Colonic mucosa (tissue), 4 donors: Measurements from ENCODE around the gene ITPR3. TPM values are rescaled to one million over a fixed set of nuclear protein-coding genes. Genes with fewer than 3 reads are reported as not detected.

Experiments used
- DNase-seq: peaks from one replicate; pipeline ENCODE4 v3.0.0-alpha.2; 2020
- H3K27ac ChIP-seq: fragments of 200-600 bp; one replicate; pipeline ENCODE4 v1.8.0; 2021
- H3K27me3 ChIP-seq: fragments of 200-600 bp; one replicate; pipeline ENCODE4 v1.8.0; 2021
- H3K36me3 ChIP-seq: fragments of 200-600 bp; one replicate; pipeline ENCODE4 v1.8.0; 2021
- H3K4me1 ChIP-seq: fragments of 200-600 bp; one replicate; pipeline ENCODE4 v1.8.0; 2021; ENCODE audit warnings: mild to moderate bottlenecking
- H3K4me3 ChIP-seq: fragments of 200-600 bp; one replicate; pipeline ENCODE4 v1.8.0; 2021
- H3K9ac ChIP-seq, 2 donors: one replicate each; pipeline ENCODE4 v1.7.0; 2013; ENCODE audit warnings: control low read depth in 2 of 2, low read depth in 2 of 2, low read length in 2 of 2
- H3K9me3 ChIP-seq: fragments of 200-600 bp; one replicate; pipeline ENCODE4 v1.8.0; 2021
- CTCF ChIP-seq: fragments of 200-600 bp; IDR thresholded peaks from one replicate; pipeline ENCODE4 v1.8.0; 2022; ENCODE audit warnings: antibody characterized with exemption, mild to moderate bottlenecking
- intact Hi-C: fragments of 100-400 bp; cut with DNase I; formaldehyde crosslinking; loops from one replicate; pipeline ENCODE4 v1.14.1; 2022
- total RNA-seq, 2 donors: library from RNA; stranded (reverse); fragmentation: NEBNext Ultra II Directional in 1 of 2; extraction: Animal tissue kit (Norgen Biotek cat#: 25700) in 1 of 2; gene quantifications; one replicate each; pipeline ENCODE4 v1.2.1, GENCODE V29; 2021
- donor health status: healthy.
- donor health status: DM: no; HTN: no; CAD: no.
- donor health status: DM: no; HTN: no; CAD: no.

ITPR3 gene
- total RNA-seq, 2 donors from 2014 or later: 86.2 to 119 TPM

GRCh38 chr6:33597551-33598322, 23.4 kb upstream of the ITPR3 start:
- DNase-seq: no peak
- Histone ChIP-seq H3K4me1 (no peaks in the 10 kb centered on the region), H3K4me3 (no peak overlapping the region), H3K27me3 (no peaks in the 10 kb centered on the region), H3K27ac (no peak overlapping the region), H3K9me3 (no peaks in the 10 kb centered on the region), H3K9ac (no peak overlapping the region), H3K36me3 (no peaks in the 10 kb centered on the region)
- intact Hi-C loops: no loop called here
- TF ChIP-seq CTCF: no peak

GRCh38 chr6:33599413-33599938, 21.6 kb upstream of the ITPR3 start:
- H3K4me1 ChIP-seq: no peaks in the 10 kb centered on the region
- H3K4me3 ChIP-seq: no peak overlapping the region
- no peaks in the 10 kb centered on the region for H3K36me3 ChIP-seq
- no peak overlapping the region for H3K9ac ChIP-seq
- no peak overlapping the region for H3K27ac ChIP-seq
- TF ChIP-seq CTCF: no peak
- intact Hi-C loops: no loop called here
- no peaks in the 10 kb centered on the region for H3K9me3 ChIP-seq
- DNase-seq: no peak
- no peaks in the 10 kb centered on the region for H3K27me3 ChIP-seq

GRCh38 chr6:33600761-33601160, 20.4 kb upstream of the ITPR3 start:
- no peak for TF ChIP-seq CTCF
- no peaks in the 10 kb centered on the region for H3K27me3 ChIP-seq
- no peak overlapping the region for H3K9ac ChIP-seq
- H3K4me1 ChIP-seq: no peaks in the 10 kb centered on the region
- no peak overlapping the region for H3K4me3 ChIP-seq
- H3K27ac ChIP-seq: no peak overlapping the region
- H3K36me3 ChIP-seq: no peaks in the 10 kb centered on the region
- H3K9me3 ChIP-seq: no peaks in the 10 kb centered on the region
- no peak for DNase-seq
- intact Hi-C loops: no loop called here

- Histone ChIP-seq H3K27ac (no peak overlapping the region), H3K4me1 (no peaks in the 10 kb centered on the region), H3K4me3 (no peak overlapping the region), H3K27me3 (no peaks in the 10 kb centered on the region), H3K36me3 (no peaks in the 10 kb centered on the region), H3K9me3 (no peaks in the 10 kb centered on the region), H3K9ac (no peak overlapping the region)
- intact Hi-C loops: no loop called here
- no peak for DNase-seq
- no peak for TF ChIP-seq CTCF
Measured at GRCh38 chr6:33602180-33602579, 18.9 kb upstream of the ITPR3 start.

- Histone ChIP-seq H3K4me3 (no peak overlapping the region), H3K9ac (no peak overlapping the region), H3K4me1 (no peaks in the 10 kb centered on the region), H3K27ac (no peak overlapping the region), H3K27me3 (no peaks in the 10 kb centered on the region), H3K36me3 (no peaks in the 10 kb centered on the region), H3K9me3 (no peaks in the 10 kb centered on the region)
- no peak for TF ChIP-seq CTCF
- intact Hi-C loops: no loop called here
- no peak for DNase-seq
Measured at GRCh38 chr6:33604941-33605854, 15.9 kb upstream of the ITPR3 start.
